Measurements from ENCODE around the gene ATP8A1.
"Not testable (repeated sequence)": the region's sequence is repeated elsewhere in the genome, so short reads cannot be mapped to it uniquely, and the experiment has no call there.

Gene ATP8A1

GRCh38 chr4:42411803-42412202, 245.1 kb downstream of the ATP8A1 start:
- no peak for DNase-seq (ENCODE audit: low read depth in 2 of 2)

- no peak for DNase-seq (ENCODE audit: low read depth in 2 of 2)
Measured at GRCh38 chr4:42410446-42410845, 246.5 kb downstream of the ATP8A1 start.

- DNase-seq (ENCODE audit: low read depth in 2 of 2), result no peak
Measured at GRCh38 chr4:42404001-42404400, 252.9 kb downstream of the ATP8A1 start.

- DNase-seq (ENCODE audit: low read depth in 2 of 2), result no peak
Measured at GRCh38 chr4:42401171-42401570, 255.7 kb downstream of the ATP8A1 start.

- DNase-seq (ENCODE audit: low read depth in 2 of 2), result no peak
Measured at GRCh38 chr4:42399393-42399792, 257.5 kb downstream of the ATP8A1 start.

- DNase-seq (ENCODE audit: low read depth in 2 of 2), result no peak
Measured at GRCh38 chr4:42398871-42399331, 258.0 kb downstream of the ATP8A1 start.

- no peak for DNase-seq (ENCODE audit: low read depth in 2 of 2)
Measured at GRCh38 chr4:42398171-42398870, 258.6 kb downstream of the ATP8A1 start.

GRCh38 chr4:42397635-42398170, 259.2 kb downstream of the ATP8A1 start:
- DNase-seq (ENCODE audit: low read depth in 2 of 2), result no peak

GRCh38 chr4:42396752-42397634, 259.9 kb downstream of the ATP8A1 start, which contains the start of gene SHISA3:
SHISA3 (plus strand) TSS chr4:42397488; CDS start chr4:42398057, 569 bp downstream.
- no peak for DNase-seq (ENCODE audit: low read depth in 2 of 2)

- no peak for DNase-seq (ENCODE audit: low read depth in 2 of 2)
Measured at GRCh38 chr4:42396361-42396751, 260.5 kb downstream of the ATP8A1 start.

GRCh38 chr4:42395595-42395994, 261.3 kb downstream of the ATP8A1 start:
- DNase-seq (ENCODE audit: low read depth in 2 of 2), result no peak

- DNase-seq (ENCODE audit: low read depth in 2 of 2), result no peak
Measured at GRCh38 chr4:42392436-42392835, 264.5 kb downstream of the ATP8A1 start.

GRCh38 chr4:42391981-42392380, 264.9 kb downstream of the ATP8A1 start:
- DNase-seq (ENCODE audit: low read depth in 2 of 2), result no peak

- no peak for DNase-seq (ENCODE audit: low read depth in 2 of 2)
Measured at GRCh38 chr4:42391355-42391664, 265.6 kb downstream of the ATP8A1 start.

- DNase-seq (ENCODE audit: low read depth in 2 of 2), result no peak
Measured at GRCh38 chr4:42390622-42391354, 266.1 kb downstream of the ATP8A1 start.

GRCh38 chr4:42385516-42385915, 271.4 kb downstream of the ATP8A1 start:
- DNase-seq (ENCODE audit: low read depth in 2 of 2), result no peak

GRCh38 chr4:42381666-42382065, 275.2 kb downstream of the ATP8A1 start:
- no peak for DNase-seq (ENCODE audit: low read depth in 2 of 2)

- no peak for DNase-seq (ENCODE audit: low read depth in 2 of 2)
Measured at GRCh38 chr4:42377497-42377896, 279.4 kb downstream of the ATP8A1 start.

GRCh38 chr4:42372303-42372702, 284.6 kb downstream of the ATP8A1 start:
- not testable (repeated sequence) for DNase-seq (ENCODE audit: low read depth in 2 of 2)

GRCh38 chr4:42371305-42372252, 285.3 kb downstream of the ATP8A1 start:
- DNase-seq (ENCODE audit: low read depth in 2 of 2), result no peak

- DNase-seq (ENCODE audit: low read depth in 2 of 2), result no peak
Measured at GRCh38 chr4:42369489-42369888, 287.4 kb downstream of the ATP8A1 start.

Data from stimulated activated CD8-positive, alpha-beta memory T cell treated with anti-CD3 and anti-CD28 coated beads, Interleukin-2, amount 100 ng/mL, for 1 hour (primary cell).